HG02870 (cell line): ENCODE measurements around the gene NMRAL1.

ENCODE experiments used
- ATAC-seq: cut with Tn5 transposase; IDR thresholded peaks from one replicate; pipeline ENCODE4 v1.9.1; 2021; ENCODE audit warnings: mild to moderate bottlenecking, moderate library complexity; ENCODE audit not compliant: unreplicated experiment

NMRAL1 gene

DNA sequence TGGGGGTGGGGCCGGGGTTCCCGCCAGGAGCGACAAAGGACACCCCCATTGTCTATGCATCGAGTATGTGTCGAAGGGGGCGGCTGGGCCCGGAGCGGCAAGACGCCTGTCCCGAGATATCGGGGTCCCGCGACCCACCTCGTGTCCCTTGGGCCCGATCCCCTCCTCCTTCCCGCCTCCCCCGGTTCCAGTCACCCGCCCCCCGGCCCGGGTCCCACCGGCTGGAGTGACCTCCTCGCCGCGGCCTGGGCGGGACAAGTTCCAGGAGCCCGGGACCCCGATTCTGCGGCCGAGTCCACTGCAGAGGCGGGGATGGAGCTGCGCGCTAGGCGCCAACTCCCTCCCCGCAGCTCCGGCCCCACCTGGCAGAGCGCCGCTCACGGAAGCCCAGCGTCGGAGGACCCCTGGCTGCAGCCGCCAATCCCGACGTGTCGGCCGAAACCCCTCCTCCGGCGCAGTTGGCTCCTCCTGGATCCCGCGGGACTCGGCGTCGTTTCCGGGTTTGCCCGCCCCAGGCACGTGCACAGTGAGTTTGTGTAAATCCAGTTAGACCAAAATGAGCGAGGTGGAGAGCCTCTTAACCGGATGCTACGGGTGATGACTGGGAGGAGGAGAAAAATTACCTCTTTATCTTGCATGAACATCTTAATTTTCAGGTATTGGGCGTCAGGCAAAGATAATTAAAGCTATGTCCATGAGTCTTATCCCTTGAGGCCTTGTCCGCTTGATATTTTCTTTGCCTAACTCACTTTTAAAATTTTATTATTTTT is at the start of gene NMRAL1:
Gene NMRAL1, minus strand, starts transcription at position 434 of the 770 bp plus-strand sequence. CDS start 493 bp downstream, outside the sequence.
- ATAC-seq = peak; percentile 39

DNA sequence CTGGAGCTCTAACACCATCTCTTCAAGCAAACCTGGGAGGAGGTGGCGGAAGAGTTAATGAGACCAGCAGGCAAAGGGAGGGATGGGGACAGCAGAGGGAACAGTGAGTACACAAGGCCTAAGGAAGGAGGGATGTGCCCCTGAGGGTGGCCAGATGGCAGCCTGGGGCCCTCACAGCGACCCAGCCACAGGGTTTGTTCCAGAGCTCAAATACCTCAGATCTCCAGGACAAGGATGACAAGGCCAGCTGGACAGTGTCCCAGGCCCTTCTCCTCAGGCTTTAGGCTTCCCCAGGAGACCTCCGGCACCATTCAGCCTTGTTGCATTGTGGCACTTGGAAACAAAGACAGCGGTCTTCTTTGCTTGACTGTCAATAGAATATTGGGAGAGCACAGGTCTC is 49.3 kb upstream of the NMRAL1 start:
- ATAC-seq = no peak

DNA sequence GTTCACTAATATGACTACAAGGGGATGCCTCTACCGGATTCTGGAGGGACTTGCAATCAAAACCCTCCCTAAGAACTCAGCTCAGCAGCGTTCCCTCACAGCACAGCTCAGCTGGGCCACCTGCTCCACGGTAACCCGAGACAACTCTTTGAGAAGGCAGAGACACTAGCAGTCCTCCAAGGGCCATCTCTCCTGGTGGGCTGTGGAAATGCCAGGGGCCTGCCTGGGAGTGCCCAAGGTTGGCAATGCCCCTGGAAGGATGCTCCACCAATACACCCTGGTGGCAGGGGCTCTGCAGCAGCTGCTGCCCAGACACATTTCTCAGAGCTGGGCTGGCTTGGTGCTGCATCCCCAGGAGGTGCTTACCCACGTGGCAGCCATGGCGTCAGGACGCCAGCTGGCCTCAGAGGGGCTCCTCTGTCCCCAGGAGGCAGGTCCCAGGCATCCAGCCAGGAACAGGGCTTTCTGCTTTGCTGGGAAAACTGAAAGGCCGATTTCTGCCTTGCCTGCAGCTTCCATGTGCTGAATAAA is 47.7 kb upstream of the NMRAL1 start:
- ATAC-seq = no peak

DNA sequence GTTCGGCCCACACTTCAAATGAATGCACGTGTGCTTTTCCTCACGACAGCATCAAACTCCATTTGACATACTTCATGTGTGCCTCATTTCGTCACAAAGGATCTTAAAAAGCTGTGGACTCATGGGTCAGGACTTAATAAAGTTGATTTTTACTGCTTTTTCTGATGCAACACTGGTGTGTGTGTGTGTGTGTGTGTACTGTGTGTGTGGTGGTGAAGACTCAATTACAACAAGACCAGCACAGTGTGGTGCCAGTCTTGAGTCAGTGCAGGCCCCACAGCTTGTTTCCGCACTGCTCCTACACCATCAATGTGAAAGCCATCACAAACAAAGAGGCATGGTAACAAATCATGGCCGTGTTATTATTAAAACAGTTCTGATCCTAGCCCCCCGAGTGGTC is 46.5 kb upstream of the NMRAL1 start:
- ATAC-seq = no peak

DNA sequence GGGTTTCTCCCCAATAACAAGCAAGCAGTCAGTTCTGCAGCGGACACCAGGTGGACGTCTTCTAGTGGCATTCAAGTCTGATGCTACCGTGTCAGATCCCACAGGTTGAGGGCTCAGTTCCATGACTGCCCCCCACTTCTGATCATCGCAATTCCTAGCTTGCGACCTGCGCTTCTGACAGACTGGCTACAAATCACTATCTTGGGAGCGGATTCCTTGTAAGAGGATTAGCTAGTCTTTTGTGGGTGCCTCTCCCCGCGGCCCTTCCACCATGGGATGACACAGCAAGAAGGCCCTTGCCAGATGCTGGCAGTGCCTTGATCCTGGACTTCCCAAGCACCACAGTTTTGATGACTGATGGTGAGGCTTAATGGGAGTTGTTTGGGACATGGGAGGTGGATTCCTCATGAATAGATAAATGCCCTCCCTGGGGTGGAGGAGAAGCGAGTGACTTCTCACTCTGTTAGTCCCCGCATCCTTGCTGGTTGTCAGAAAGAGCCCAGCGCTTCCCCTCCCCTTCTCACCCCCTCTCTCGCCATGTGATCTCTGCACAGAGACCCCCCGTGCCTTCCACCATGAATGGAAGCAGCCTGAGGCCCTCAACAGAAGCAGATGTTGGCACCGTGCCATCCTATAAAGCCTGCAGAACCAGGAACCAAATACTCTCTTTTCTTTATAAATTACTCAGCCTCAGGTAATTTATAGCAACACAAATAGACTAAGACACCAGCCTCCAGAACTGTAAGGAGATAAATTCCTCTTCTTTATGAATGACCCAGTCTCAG is 45.0 kb upstream of the NMRAL1 start:
- ATAC-seq = no peak

DNA sequence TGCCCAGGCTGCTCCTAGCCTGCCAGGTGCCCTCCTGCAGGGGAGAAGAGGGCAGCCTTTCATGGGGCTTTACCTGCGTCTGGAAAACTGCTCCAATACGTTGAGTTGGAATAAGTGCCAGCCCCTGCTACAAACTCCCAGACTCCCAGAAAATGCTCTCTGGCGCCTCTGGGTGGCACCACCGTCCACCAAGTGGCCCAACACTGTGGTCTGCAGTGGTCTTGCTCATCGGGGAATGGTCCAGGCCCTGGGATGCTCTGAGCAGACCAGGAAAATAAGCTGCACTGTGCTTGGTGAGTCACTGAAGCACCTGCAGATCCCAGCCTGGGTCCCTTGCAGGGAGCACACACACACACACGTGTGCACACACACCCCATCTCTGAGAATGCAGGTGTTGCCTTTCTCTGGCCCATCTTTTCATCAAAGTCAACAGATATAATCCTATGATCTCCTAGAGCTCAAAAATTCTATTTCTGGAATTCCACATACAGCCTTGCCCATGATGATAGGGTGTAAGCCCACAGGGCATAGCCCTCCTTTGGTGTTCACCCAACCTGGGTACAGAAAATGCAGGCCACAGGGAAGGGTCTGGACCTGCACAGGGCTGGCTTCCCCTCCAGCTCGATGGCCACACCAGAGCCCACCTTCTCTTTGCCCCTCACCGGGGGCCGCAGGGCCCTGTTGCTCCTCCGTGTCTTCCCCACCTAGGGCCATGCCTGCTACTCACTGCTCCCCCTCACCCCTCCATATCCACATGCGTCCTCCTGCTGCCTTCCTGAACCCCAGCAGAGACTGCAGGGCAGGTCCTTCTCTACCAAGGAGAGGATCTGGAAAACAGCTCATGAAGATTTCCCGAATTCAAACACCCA is 43.6 kb upstream of the NMRAL1 start:
- no peak for ATAC-seq

DNA sequence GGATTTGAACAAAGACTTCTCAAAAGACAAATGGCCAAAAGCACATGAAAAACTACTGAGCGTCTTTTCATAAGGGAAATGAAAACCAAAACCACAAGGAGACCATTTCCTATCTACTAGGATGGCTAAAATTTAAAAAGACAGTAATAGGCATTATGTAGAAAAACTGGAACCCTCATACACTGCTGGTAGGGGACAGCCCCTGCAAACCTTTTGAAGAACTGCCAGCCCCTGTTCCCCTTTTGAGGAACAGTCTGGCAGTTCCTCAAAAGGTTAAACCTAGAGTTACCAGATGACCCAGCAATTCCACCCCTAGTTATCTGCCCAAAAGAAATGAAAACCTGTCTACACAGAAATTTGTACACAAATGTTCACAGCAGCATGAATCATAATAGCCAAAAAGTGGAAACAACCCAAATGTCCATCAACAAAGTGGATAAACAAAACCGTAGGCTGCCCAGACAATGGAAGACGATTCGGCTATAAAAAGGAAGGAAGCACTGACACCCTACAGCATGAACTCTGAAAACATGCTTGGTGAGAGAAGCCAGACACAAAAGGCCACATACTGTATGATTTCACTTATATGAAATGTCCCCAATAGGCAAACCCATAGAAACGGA is 41.3 kb upstream of the NMRAL1 start:
- ATAC-seq = no peak

DNA sequence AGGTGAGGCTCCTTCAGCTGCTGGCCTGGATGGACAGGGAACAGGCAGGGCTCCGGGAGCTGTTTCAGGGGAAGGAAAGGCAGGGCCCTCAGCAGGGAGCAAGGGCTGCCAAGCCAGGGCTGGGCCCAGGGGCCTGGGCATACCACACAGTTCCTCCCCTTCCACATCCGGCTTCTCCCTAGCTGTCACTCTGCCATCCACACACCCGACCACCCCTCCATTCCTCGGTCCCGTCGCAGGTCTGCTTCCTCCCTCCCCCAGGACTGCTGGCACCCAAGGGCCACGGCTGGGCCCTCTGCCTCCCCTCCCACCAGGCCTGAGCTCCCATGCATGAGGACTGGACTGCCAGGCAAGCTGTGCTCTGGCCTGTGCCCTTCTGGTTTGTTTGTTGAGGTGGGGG is 40.2 kb upstream of the NMRAL1 start:
- ATAC-seq = no peak

DNA sequence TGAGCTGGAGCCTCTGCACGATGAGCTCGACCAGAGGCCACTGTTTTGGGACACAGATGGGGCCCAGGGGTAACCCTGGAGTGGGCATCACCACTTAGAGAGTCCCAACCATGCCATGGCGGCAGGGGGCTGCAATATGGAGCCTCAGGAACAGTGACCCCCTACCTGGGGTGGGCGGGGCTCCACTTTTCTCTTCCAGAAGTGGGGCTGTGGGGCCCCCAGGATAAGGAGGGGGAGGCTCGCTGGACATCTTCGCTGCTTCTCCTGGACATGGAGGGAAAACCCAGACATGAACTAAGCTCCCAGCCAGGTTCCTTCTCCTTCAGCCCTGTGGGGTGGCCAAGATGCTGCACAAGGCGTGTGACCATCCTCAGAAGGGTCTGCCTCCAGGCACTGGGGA is 39.5 kb upstream of the NMRAL1 start:
- no peak for ATAC-seq

DNA sequence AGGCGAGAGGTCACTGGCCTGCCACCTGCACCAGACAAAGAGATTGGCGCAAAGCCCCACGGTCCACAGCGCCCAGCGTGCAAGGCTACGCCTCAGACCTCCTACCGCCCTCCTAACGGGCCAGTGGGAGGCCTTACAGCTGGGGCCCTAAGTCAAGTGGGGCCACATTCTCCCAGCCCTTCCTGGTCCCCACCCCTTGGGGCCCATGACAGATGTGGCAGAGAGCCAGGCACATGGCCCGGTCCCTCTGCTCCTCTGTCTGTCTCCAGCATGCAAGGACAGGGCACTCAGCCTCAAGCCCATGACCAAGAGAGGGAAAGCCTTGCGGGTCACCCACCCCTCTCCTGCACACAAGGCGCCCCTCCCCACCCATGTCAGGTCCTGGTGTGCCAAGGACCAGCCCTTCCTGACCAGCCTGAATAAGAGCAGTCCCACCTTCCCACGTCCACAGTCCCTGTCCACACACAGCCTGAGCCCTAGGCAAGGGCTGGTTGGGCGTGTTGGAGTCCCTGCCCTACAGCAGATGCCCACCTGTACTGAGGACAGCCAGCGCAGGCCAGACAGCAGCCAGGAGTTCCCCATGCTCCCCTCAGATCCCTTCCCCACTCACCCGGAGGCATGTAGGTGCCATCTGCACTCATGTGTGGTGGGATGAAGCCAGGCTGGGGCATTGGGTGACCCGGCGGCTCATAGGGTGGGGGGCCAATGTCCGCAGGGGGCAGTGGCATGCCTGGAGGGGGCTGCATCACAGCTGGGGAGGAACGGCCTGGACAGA is 38.8 kb upstream of the NMRAL1 start:
- ATAC-seq = no peak

DNA sequence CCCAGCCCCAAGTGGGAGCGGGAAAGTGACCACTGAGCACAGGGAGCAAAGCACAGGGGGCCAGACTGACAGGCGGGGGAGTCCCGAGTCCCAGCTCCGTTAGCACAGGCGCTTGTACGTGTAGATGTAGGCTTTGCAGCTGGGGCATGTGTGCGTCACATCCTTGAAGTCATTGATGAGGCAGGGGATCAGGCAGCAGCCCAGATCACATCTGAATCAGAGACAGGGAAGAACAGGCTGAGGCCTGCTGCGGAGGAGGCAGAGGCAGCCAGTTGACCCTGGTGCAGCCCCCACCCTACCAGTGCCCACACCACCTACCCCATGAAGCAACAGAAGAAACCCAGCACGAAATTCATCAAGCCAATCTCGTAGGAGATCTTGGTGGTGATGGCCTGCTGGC is 38.0 kb upstream of the NMRAL1 start:
- ATAC-seq = no peak

DNA sequence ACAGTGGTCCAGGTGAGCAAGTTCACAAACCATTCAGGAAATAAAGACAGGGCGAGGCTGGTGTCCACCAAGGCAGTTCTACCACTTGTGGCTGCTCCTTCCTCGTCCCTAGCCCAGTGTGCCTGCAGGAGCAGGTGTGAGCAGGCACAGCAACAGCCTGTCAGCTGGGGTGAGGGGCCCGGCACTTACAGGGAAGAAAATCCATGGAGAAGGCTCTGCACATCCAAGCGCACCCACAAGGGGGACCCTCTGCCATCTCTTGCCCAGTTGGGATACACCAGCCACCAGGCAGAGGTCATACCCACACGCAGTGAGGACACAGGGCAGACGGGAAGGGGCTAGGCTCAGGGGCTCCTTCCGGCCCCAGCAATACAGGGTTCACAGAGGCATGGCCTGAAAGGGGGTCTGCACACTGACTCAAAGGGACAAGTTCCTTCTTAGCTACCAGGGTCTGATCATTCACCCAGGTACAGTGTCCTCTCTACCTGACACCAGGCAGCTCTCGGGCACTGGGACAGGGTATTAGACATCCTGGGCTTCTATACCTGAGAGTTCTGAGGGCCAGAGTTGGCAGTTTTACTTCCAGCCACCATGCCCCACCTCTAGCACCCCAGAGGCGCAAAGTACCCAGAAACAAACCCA is 37.1 kb upstream of the NMRAL1 start:
- no peak for ATAC-seq

DNA sequence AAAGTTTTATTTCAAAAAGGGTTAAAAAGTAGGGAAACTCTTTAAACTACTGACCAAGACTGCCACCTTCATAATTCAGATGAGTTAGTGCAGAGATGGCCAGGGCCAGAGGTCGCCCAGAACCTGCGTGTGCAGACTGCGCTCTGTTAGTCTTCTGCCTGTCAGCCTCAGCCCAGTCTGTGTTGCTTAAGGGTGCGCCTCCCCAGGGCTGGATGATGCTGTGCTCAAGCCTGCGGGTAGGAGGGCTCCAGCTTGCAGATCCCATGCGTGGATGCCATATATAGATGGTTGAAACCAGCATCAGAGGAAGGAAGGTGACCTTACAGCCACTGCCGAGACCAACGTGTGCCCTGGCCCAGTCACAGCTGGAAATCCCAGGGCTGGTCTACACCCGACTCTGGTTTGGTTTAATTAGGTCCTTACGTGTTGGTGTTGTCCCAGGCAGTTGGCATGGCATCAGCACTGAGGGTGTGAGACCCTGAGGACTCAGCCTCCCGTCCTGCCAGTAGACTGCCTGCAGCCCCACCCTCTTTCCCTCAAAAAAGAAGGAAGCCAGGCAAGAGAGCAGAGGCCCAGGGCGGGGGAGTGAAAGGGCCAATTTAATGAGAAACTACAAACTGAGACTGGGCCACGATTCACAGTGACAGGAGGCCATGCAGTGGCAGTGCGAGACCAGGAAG is 36.5 kb upstream of the NMRAL1 start:
- no peak for ATAC-seq

DNA sequence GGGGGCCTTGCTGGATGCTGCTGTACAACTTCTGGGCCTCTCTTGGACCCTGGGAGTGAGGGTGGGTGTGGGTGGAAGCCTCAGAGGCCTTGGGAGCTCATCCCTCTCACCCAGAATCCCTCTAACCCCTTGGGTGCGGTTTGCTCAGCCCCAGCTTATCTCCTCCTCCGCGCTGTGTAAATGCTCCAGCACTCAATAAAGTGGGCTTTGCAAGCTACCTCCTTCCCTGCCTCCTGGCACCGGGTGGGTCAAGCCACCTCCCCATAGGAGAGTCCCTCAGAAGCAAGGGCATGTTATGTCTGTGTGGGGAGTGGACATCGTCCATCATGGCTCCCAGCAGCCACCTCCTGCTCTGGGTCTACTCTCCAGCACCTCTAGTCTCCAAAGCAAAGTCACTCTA is 35.7 kb upstream of the NMRAL1 start:
- no peak for ATAC-seq

DNA sequence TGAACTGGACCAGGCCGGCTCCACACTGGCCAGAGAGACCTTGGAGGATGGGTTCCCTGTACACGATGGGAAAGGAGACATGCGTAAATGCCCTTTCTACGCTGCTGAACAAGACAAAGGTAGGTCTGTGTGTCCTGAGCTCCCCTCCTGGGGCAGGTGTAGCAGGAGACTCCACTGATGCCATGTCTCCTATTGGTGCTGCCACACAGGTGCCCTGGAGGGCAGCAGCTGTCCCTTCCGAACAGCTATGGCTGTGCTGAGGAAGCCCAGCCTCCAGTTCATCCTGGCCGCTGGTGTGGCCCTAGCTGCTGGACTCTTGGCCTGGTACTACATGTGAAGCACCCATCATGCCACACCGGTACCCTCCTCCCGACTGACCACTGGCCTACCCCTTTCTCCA is 35.0 kb upstream of the NMRAL1 start:
- ATAC-seq = no peak

DNA sequence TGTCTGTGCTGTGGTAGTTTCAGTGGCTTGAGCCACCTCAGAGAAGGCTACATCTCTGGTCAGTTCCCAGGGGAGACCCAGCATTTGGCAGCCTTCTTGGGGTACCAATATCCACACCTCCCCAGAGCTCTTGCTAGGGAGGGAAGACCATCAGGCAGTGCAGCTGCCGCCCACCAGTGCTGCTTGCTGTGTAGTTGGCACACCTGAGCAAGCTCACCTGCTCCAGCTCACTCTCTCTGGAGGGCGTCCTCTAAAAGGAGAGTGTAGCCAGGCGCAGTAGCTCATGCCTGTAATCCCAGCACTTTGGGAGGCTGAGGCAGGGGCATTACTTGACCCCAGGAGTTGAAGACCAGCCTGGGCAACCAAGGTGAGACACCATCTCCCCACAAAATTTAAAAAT is 34.4 kb upstream of the NMRAL1 start:
- ATAC-seq = no peak

DNA sequence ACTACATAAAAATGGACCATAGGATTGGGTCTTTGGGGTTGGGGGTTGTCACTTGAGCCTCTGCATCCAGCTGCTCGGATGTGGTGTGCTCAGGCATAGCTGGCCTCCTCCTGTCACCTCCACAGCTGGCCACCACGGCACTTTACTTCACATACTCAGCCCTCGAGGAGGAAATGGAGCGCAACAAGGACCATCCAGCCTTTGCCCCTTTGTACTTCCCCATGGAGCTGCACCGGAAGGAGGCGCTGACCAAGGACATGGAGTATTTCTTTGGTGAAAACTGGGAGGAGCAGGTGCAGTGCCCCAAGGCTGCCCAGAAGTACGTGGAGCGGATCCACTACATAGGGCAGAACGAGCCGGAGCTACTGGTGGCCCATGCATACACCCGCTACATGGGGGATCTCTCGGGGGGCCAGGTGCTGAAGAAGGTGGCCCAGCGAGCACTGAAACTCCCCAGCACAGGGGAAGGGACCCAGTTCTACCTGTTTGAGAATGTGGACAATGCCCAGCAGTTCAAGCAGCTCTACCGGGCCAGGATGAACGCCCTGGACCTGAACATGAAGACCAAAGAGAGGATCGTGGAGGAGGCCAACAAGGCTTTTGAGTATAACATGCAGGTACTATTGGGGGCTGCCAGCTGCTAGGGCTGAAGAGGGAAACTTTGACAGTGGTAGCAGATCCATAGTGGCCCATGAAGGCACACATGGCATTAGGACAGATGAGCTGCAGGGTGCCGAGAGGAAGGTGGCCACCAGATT is 33.3 kb upstream of the NMRAL1 start:
- ATAC-seq = no peak

DNA sequence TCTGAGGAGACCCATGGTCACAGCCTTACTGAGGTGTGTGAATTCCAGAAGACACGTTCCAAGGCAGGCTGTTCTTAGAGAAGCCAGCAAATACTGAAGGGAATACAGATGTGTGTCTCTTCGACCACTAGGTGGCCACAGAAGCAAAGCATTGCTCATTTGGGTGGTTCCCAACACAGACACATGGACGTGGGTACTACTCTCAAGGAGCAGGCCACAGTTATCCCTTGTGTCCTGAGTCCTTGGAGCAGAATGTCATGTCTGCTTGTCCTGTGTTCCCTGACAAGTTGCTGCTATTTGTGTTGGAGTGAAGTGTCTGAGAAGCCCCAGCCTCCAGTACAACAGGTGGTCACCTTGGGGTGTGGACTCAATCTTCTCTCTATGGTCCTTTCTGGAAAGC is 32.0 kb upstream of the NMRAL1 start:
- no peak for ATAC-seq
